Endothelial cell of hepatic sinusoid (primary cell): ENCODE data around the gene ANKRD53.
"Not testable (repeated sequence)": the region's sequence is repeated elsewhere in the genome, so short reads cannot be mapped to it uniquely, and the experiment has no call there.

Experiments used
- in situ Hi-C: cut with HindIII; loops from 2 replicates; pipeline ENCODE4 v1.10.0; 2017; ENCODE audit warnings: low sequenced_read_pairs

The ANKRD53 gene

DNA sequence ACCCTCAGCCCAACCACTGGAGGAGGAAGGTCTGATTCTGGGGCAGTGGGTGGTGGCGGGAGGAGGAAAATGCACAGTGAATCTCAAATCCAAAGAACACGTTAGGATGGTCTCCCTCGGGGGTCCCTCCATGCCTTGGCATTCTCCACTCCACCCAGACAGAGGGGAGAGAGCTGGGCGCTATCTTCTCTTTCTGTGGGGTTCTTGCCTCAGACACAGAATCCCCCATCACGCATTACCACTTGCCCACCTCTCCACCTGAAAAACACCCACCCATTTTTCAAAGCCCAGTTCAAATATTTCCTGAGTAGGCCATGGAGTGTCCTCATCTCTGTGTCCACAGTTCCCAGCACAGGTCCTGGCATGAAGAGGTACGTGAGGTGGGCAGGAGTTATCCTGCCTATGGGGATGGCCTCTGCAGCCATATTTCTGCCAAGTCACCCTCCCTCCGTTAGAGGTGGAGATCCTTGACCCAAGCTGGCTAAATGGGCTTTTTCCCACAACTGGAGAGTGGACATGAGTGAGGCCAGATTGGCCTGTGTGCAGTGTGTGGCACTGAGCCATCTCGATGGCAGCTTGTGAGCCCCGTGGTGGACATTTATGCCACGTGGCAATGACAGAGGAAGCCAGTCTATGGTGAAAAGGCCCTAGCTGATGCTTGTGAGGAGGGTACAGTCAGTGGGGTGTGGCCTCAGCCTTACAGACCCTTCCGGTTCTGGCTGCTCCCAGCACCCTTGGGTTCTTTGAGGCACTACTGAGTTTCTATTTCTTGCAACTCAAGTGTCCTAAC, 25.7 kb downstream of the ANKRD53 start:
- in situ Hi-C loops, result no loop called here

- in situ Hi-C loops, result no loop called here
Observed at GRCh38 chr2:71004857-71005256, 26.4 kb downstream of the ANKRD53 start.

DNA sequence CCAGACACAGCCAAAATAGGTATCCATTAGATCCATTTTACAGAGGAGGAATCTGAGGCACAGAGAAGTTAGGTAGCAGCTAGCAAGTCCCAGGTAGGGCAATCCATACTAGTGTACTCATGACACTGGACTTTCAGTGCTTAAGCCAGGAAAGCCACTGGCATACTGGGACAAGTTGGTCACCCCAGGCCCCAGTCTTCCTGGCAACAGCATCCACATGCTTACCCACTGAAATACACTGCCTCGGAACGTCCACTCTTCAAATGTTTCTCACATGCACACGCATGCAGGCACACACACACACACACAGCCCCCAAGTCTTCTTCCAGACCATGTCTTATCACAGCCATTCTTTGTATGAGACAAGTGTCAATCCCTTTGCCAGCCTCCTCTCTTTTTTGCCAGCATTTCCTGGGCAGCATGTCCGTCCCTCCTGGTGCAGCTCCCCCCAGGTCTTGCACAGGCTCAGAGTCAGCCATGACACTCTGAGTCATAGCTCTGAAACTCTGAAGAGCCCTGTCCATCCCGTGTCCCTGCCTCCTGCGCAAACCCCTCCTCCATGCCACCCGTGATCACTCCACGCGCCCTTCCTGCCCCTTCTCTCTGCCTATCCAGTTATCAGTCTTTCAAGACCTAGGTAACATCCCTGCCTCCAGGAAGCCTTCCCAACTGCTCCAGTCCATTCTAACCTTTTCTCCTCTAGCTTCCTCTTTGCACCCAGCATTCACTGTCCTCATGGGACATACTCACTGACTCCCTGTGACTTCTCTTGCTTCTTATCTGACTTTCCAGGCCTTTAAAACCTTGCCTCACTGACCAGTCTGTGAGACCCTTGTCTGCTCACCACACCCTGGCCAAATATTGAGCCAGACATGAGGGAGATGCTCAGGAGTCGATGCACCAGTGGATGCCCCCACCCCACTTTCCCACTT, 27.1 kb downstream of the ANKRD53 start:
- in situ Hi-C loops, result no loop called here

DNA sequence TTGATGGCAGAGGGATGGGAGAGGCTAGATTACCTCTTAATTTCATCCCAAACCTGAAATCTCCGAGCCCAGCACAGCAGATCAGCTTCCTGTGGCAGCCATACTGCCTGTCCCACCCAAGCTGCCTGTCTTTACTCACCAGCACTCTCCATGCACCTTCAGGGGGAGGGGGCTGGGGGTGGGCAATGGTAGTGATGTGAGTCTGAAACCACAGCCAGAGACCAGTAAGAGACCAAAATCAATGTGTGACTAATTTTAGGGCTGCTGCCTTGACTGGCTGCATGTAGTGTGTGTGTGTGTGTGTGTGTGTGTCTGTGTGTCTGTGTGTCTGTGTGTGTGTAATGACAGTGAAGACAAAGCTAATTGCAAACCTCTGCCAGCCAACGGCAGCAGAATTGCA, 27.9 kb downstream of the ANKRD53 start:
- in situ Hi-C loops, result no loop called here

- in situ Hi-C loops, result no loop called here
Observed at GRCh38 chr2:71006955-71007799, 28.7 kb downstream of the ANKRD53 start.

- in situ Hi-C loops, result no loop called here
Observed at GRCh38 chr2:71008342-71008741, 29.9 kb downstream of the ANKRD53 start.

GRCh38 chr2:71011786-71012185, 33.4 kb downstream of the ANKRD53 start:
- in situ Hi-C loops, result not testable (repeated sequence)

DNA sequence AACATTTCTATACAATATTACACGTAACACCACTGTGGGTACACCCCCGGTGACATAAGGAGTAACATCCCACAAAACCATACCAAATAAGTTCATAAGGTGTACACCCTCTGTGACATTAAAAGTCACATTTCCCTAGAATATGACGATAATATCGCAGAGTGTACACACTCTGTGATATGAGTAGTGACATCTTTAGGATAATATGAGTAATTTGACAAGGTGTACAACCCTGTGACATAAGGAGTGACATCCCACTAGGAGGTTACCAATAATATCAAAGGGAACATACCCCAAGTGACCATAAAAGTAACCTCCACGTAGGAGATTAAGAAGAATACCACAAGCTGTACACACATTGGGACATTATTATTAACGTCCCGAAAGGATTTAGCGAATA, 40.2 kb downstream of the ANKRD53 start:
- in situ Hi-C loops, result no loop called here

DNA sequence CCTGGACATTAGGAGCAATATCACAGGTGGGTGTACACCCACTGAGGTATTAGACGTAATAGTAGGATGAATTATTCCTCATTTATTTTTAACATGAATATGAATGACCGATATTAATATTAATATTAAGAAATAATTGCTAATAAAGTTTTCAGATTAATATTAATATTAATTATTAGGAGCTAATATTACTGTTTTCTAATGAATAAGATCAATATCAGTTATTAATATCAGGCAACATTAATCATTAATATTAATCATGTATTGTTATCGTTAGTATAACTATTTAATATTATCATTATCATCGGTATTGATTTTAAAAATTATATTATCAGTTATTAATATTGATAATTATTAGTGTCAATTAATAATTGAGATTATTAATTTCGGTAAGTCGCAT, 41.6 kb downstream of the ANKRD53 start:
- in situ Hi-C loops, result not testable (repeated sequence)

DNA sequence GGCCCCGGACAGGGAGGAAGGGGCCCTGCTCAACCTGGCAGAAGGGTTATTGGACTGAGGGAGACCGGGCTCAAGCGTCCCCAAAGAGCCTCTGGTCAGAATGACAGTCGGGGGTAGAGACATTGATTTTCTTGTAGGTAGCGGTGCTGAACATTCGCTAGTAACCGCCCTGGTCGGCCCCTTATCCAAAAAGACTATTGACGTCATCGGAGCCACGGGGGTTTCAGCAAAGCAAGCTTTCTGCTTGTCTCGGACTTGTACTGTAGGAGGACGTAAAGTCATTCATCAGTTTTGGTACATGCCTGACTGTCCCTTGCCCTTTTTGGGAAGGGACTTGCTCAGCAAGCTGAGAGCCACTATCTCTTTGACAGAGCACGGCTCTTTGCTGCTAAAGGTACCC, 43.0 kb downstream of the ANKRD53 start:
- in situ Hi-C loops, result not testable (repeated sequence)

DNA sequence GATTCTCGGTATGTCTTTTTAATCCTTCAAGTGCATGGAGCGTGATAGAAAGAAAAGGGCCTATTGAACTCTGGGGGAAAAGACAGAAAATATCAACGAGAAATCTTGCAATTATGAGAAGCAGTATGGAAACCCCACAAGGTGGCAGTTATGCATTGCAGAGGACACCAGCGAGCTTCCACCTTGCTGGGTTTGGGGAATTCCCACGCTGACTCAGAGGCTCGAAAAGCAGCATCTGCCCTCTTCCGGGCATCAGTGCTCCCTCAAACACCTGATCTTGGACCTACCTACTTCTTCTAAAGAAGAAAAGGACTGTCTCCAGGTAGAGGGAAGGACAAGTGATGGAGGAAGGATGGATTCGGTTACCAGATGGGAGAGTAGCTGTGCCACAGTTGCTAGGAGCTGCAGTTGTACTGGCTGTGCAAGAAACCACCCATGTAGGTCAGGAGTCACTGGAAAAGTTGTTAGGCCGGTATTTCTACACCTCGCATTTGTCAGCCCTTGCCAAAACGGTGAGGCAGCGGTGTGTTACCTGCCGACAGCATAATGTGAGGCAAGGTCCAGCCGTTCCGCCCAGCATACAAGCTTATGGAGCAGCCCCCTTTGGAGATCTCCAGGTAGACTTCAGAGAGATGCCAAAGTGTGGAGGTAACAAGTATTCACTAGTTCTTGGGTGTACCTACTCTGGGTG, 45.3 kb downstream of the ANKRD53 start:
- in situ Hi-C loops, result not testable (repeated sequence)
